Common myeloid progenitor, CD34-positive (primary cell): ENCODE data around the gene WDR88.

Source experiments
- CTCF ChIA-PET: fragments of 350-600 bp; sonication (Branson Sonifier 250); formaldehyde crosslinking; loops from one replicate; lab custom pipeline; 2021; ENCODE audit warnings: antibody characterized with exemption; lab: Charles Lee
- POLR2A ChIA-PET: fragments of 350-600 bp; sonication (Branson Sonifier 250); formaldehyde crosslinking; loops from one replicate; lab custom pipeline; 2021; ENCODE audit warnings: antibody characterized with exemption; lab: Charles Lee
- DNase-seq, 3 donors: peaks; one replicate each; pipeline versions ENCODE4 v3.0.0 to v3.0.0-alpha.2; 2013
- H3K27ac ChIP-seq, 2 experiments: 1 replicate in 1 of 2; 2 replicates in 1 of 2; pipeline ENCODE4 v1.7.0; 2013; ENCODE audit warnings: inconsistent platforms in 2 of 2, low read length in 2 of 2, mild to moderate bottlenecking in 2 of 2, low read depth in 1 of 2, moderate library complexity in 1 of 2; ENCODE audit not compliant: severe bottlenecking in 2 of 2, insufficient read depth in 1 of 2, poor library complexity in 1 of 2
- H3K27me3 ChIP-seq, 5 experiments: replicated peaks in 2 of 5; 1 replicate in 3 of 5; 2 replicates in 2 of 5; pipeline versions ENCODE4 v1.6.1 to v1.7.0; 2013; ENCODE audit warnings: low read length in 4 of 5, mild to moderate bottlenecking in 2 of 5, moderate library complexity in 2 of 5, inconsistent platforms in 1 of 5; ENCODE audit not compliant: insufficient read depth in 5 of 5, control insufficient read depth in 4 of 5
- H3K36me3 ChIP-seq, 4 experiments: 1 replicate in 2 of 4; 2 replicates in 2 of 4; pipeline versions ENCODE4 v1.6.1 to v1.7.0; 2013; ENCODE audit warnings: low read length in 3 of 4, control low read depth in 1 of 4, mild to moderate bottlenecking in 1 of 4; ENCODE audit not compliant: control insufficient read depth in 4 of 4, insufficient read depth in 4 of 4
- H3K4me1 ChIP-seq, 4 experiments: 1 replicate in 3 of 4; 2 replicates in 1 of 4; pipeline versions ENCODE4 v1.6.1 to v1.7.1; 2013; ENCODE audit warnings: low read length in 3 of 4, mild to moderate bottlenecking in 3 of 4, control low read depth in 1 of 4, inconsistent platforms in 1 of 4, moderate library complexity in 1 of 4; ENCODE audit not compliant: control insufficient read depth in 4 of 4, insufficient read depth in 4 of 4; ENCODE audit errors: control extremely low read depth in 1 of 4
- H3K4me3 ChIP-seq, 7 experiments: 1 replicate in 4 of 7; 2 replicates in 3 of 7; pipeline versions ENCODE4 v1.5.1 to v1.7.0; 2013; ENCODE audit warnings: mild to moderate bottlenecking in 7 of 7, low read length in 6 of 7, moderate library complexity in 6 of 7, inconsistent platforms in 2 of 7, low read depth in 2 of 7, control low read depth in 1 of 7; ENCODE audit not compliant: insufficient read depth in 4 of 7, control insufficient read depth in 1 of 7; ENCODE audit errors: extremely low read depth in 1 of 7
- H3K9me3 ChIP-seq, 5 experiments: 1 replicate in 4 of 5; 2 replicates in 1 of 5; pipeline versions ENCODE4 v1.6.1 to v1.7.1; 2013; ENCODE audit warnings: low read length in 4 of 5, mild to moderate bottlenecking in 2 of 5, inconsistent platforms in 1 of 5, low read depth in 1 of 5, moderate library complexity in 1 of 5; ENCODE audit not compliant: control insufficient read depth in 4 of 5, insufficient read depth in 2 of 5; ENCODE audit errors: control extremely low read depth in 1 of 5
- WGBS: methylation state at CpG from one replicate; pipeline ENCODE4 v1.1.5; 2013; ENCODE audit not compliant: insufficient coverage; 5-methylcytosine and 5-hydroxymethylcytosine counted together

The WDR88 gene

GRCh38 chr19:33203529-33203928 is 71.6 kb downstream of the WDR88 start:
- Histone ChIP-seq H3K27ac (no peak overlapping the region), H3K4me1 (peaks cover 0 to 9% (median 9%) of the 10 kb centered on the region in 4 experiments), H3K9me3 (no peaks in the 10 kb centered on the region), H3K36me3 (peaks cover 0 to 32% (median 0%) of the 10 kb centered on the region in 4 experiments), H3K27me3 (no peaks in the 10 kb centered on the region), H3K4me3 (no peak overlapping the region)
- ChIA-PET POLR2A (no interaction called here), CTCF (no interaction called here)
- 94% methylated on average over 5 of the region's 6 CpGs for WGBS
- DNase-seq = no peak

DNA sequence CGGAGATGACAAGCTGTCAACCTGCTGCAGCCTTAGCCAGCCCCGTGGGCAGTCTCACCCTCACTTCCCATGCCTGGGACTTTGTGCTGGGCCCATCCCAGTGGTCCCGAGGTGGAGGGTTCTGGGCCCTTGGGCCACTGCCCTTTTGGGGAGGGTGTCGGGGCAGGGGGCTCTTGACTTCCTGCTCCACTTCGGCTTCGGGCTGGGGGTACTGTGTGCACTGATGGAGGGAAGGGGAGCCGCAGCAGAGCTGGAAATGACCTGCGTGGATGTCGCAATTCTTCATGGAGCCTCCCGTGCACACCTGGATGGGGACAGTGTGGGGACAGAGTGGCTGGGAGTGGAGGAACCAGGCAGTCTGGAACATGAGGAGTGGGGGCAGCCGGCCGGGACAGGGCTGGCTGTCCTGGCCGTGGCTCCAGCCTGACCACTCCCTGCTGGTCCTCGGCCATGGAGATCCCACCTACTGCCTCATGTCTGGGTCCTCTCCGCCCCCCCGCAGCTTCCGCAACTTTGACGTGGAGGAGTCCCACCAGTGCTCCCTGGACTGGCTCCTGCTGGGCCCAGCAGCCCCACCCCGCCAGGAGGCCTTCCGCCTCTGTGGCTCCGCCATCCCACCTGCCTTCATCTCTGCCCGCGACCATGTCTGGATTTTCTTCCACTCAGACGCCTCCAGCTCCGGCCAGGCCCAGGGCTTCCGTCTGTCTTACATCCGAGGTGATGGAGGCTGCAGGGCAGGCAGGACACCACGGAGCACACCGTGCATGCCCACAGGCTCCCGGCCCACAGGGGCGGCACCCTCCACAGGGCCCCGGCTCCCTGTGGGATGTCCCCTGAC is 72.4 kb downstream of the WDR88 start:
- DNase-seq = no peak
- H3K27ac ChIP-seq = no peak overlapping the region
- ChIA-PET POLR2A (no interaction called here), CTCF (interaction anchor here (0.5 kb wide), 1 partner anchor 18 kb away, joined by 4 read pairs; no protein-coding TSS in a partner anchor)
- peaks cover 0 to 17% (median 11%) of the 10 kb centered on the region in 4 experiments for H3K4me1 ChIP-seq
- no peaks in the 10 kb centered on the region for H3K27me3 ChIP-seq
- peaks cover 0 to 29% (median 0%) of the 10 kb centered on the region in 4 experiments for H3K36me3 ChIP-seq
- WGBS = 95% methylated on average over 29 of the region's 32 CpGs
- H3K9me3 ChIP-seq = no peaks in the 10 kb centered on the region
- H3K4me3 ChIP-seq = no peak overlapping the region

- H3K36me3 ChIP-seq = peaks cover 0 to 29% (median 0%) of the 10 kb centered on the region in 4 experiments
These were observed 73.2 kb downstream of the WDR88 start for GRCh38 chr19:33205110-33205509.

GRCh38 chr19:33205531-33206260 is 73.8 kb downstream of the WDR88 start:
- Histone ChIP-seq H3K36me3 (peaks cover 0 to 29% (median 0%) of the 10 kb centered on the region in 4 experiments), H3K27me3 (no peaks in the 10 kb centered on the region), H3K4me1 (peaks cover 0 to 17% (median 11%) of the 10 kb centered on the region in 4 experiments), H3K27ac (no peak overlapping the region), H3K9me3 (no peaks in the 10 kb centered on the region), H3K4me3 (no peak overlapping the region)
- ChIA-PET POLR2A (no interaction called here), CTCF (interaction anchor here (1.0 kb wide), 1 partner anchor 20 kb away, joined by 3 read pairs; no protein-coding TSS in a partner anchor)
- DNase-seq = no peak
- WGBS = 97% methylated on average over 64 of the region's 64 CpGs

More at GRCh38 chr19:33205110-33205509, 73.2 kb downstream of the WDR88 start:
- Histone ChIP-seq H3K4me1 (peaks cover 0 to 17% (median 11%) of the 10 kb centered on the region in 4 experiments), H3K4me3 (no peak overlapping the region), H3K9me3 (no peaks in the 10 kb centered on the region), H3K27ac (no peak overlapping the region), H3K27me3 (no peaks in the 10 kb centered on the region)
- whole genome bisulfite sequencing = 98% methylated on average over 26 of the region's 27 CpGs
- POLR2A ChIA-PET = no interaction called here
- CTCF ChIA-PET = no interaction called here
- DNase-seq = no peak

- ChIA-PET CTCF (interaction anchor here (1.0 kb wide), 1 partner anchor 21 kb away, joined by 3 read pairs; no protein-coding TSS in a partner anchor), POLR2A (no interaction called here)
These were observed 74.5 kb downstream of the WDR88 start for GRCh38 chr19:33206261-33207039.

GRCh38 chr19:33207040-33207620 is 75.2 kb downstream of the WDR88 start:
- POLR2A ChIA-PET = no interaction called here
- Histone ChIP-seq H3K9me3 (no peaks in the 10 kb centered on the region), H3K4me1 (peaks cover 0 to 17% (median 11%) of the 10 kb centered on the region in 4 experiments), H3K27me3 (no peaks in the 10 kb centered on the region), H3K4me3 (no peak overlapping the region), H3K36me3 (peaks cover 0 to 29% (median 0%) of the 10 kb centered on the region in 4 experiments), H3K27ac (no peak overlapping the region)
- CTCF ChIA-PET = no interaction called here
- WGBS = 98% methylated on average over 34 of the region's 38 CpGs
- no peak for DNase-seq

More at GRCh38 chr19:33206261-33207039, 74.5 kb downstream of the WDR88 start:
- H3K4me1 ChIP-seq = peaks cover 0 to 17% (median 11%) of the 10 kb centered on the region in 4 experiments
- WGBS = 95% methylated on average over 37 of the region's 38 CpGs
- no peak overlapping the region for H3K27ac ChIP-seq
- H3K36me3 ChIP-seq = peaks cover 0 to 29% (median 0%) of the 10 kb centered on the region in 4 experiments
- H3K9me3 ChIP-seq = no peaks in the 10 kb centered on the region
- no peak for DNase-seq
- H3K27me3 ChIP-seq = no peaks in the 10 kb centered on the region
- no peak overlapping the region for H3K4me3 ChIP-seq
